Hippocampal formation (tissue), 2 donors: Measurements from ENCODE around the gene TMOD2.

ENCODE experiments used
- DNase-seq, 2 donors: peaks; one replicate each; lab custom pipeline; 2025; lab: John Stamatoyannopoulos, UW

The TMOD2 gene

GRCh38 chr15:51856714-51857380, 105.5 kb downstream of the TMOD2 start:
- no peak for DNase-seq

- DNase-seq, result no peak
These were observed 110.4 kb downstream of the TMOD2 start for GRCh38 chr15:51861557-51862359.

- DNase-seq, result no peak
These were observed 111.7 kb downstream of the TMOD2 start for GRCh38 chr15:51863131-51863530.

- DNase-seq, result no peak
These were observed 113.1 kb downstream of the TMOD2 start for GRCh38 chr15:51864408-51865056.

- no peak for DNase-seq
These were observed 113.9 kb downstream of the TMOD2 start for GRCh38 chr15:51865317-51865716.
